ENCODE results near the gene EFHD1.

DNA sequence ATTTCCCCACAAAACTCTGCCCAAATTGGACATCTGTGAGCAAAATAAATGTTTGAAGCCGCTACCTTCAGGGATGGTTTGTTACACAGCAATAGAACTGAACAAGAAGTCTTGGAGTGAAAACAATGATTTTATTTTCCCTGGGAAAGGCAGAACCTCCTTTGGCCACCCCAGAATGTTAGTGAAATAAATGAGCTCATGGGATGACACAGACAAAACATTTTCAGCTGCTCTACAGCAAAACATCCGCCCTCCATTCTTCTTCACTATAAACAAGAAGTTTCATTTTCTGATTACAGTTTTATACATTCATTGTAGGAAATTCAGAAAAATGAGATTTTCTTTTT lies 4.3 kb upstream of the EFHD1 start:
- TF ChIP-seq, protein P1, sequence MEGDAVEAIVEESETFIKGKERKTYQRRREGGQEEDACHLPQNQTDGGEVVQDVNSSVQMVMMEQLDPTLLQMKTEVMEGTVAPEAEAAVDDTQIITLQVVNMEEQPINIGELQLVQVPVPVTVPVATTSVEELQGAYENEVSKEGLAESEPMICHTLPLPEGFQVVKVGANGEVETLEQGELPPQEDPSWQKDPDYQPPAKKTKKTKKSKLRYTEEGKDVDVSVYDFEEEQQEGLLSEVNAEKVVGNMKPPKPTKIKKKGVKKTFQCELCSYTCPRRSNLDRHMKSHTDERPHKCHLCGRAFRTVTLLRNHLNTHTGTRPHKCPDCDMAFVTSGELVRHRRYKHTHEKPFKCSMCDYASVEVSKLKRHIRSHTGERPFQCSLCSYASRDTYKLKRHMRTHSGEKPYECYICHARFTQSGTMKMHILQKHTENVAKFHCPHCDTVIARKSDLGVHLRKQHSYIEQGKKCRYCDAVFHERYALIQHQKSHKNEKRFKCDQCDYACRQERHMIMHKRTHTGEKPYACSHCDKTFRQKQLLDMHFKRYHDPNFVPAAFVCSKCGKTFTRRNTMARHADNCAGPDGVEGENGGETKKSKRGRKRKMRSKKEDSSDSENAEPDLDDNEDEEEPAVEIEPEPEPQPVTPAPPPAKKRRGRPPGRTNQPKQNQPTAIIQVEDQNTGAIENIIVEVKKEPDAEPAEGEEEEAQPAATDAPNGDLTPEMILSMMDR (IDR thresholded peaks at IDR 0.05; ENCODE audit: insufficient read depth, low read length) = no peak
- TF ChIP-seq SPI1 (IDR thresholded peaks at IDR 0.05; ENCODE audit: borderline replicate concordance, low read depth) = no peak
- no peak for TF ChIP-seq POLR2AphosphoS5 (IDR thresholded peaks at IDR 0.05; ENCODE audit: low read depth)
- TF ChIP-seq, protein P2, sequence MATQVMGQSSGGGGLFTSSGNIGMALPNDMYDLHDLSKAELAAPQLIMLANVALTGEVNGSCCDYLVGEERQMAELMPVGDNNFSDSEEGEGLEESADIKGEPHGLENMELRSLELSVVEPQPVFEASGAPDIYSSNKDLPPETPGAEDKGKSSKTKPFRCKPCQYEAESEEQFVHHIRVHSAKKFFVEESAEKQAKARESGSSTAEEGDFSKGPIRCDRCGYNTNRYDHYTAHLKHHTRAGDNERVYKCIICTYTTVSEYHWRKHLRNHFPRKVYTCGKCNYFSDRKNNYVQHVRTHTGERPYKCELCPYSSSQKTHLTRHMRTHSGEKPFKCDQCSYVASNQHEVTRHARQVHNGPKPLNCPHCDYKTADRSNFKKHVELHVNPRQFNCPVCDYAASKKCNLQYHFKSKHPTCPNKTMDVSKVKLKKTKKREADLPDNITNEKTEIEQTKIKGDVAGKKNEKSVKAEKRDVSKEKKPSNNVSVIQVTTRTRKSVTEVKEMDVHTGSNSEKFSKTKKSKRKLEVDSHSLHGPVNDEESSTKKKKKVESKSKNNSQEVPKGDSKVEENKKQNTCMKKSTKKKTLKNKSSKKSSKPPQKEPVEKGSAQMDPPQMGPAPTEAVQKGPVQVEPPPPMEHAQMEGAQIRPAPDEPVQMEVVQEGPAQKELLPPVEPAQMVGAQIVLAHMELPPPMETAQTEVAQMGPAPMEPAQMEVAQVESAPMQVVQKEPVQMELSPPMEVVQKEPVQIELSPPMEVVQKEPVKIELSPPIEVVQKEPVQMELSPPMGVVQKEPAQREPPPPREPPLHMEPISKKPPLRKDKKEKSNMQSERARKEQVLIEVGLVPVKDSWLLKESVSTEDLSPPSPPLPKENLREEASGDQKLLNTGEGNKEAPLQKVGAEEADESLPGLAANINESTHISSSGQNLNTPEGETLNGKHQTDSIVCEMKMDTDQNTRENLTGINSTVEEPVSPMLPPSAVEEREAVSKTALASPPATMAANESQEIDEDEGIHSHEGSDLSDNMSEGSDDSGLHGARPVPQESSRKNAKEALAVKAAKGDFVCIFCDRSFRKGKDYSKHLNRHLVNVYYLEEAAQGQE (IDR thresholded peaks at IDR 0.05; ENCODE audit: insufficient replicate concordance, low read depth) = no peak
- no peak for TF ChIP-seq GABPA (IDR thresholded peaks at IDR 0.05; ENCODE audit: low read depth)
